Activated CD4-positive, CD25-positive, alpha-beta regulatory T cell treated with anti-CD3 and anti-CD28 coated beads, Interleukin-2, amount 50 U/mL, for 24 hours (primary cell): Measurements from ENCODE around the gene RSBN1.
"Not testable (repeated sequence)": the region's sequence is repeated elsewhere in the genome, so short reads cannot be mapped to it uniquely, and the experiment has no call there.

ENCODE experiments used
- ATAC-seq, 2 donors: fragments of 150-1000 bp; cut with Tn5 transposase; one replicate each; pipeline ENCODE4 v1.10.0; 2021; ENCODE audit warnings: mild to moderate bottlenecking in 1 of 2, moderate library complexity in 1 of 2

RSBN1 gene

DNA sequence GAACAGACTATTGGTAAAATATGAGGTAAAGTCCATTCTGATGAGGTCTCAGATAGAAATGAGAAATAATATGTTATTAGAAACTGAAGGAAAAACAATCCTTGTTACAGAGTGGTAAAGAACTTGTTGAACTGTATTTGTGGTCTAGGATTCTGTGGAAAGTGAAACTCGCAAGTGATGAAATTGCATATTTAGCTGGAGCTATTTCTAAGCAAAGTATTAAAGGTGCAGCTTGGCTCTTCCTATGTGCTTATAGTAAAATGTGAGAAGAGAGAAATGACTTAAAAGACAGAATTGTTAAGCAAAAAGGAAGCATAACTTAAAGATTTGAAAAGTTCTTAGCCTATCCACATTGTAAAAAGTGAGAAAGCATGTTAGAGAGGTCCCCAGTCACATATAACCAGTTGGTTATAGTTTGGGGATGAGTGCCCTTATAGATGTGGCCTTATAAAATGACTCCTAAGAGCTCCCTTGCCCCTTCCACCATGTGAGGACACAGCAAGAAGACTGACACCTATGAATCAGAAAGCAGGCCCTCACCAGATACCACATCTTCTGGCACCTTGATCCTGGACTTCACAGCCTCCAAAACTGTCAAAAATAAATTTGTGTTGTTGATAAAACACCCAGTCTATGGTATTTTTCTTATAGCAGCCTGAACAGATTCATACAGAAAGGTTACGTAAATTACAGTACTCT, 77.8 kb downstream of the RSBN1 start:
- ATAC-seq = no peak

GRCh38 chr1:113732802-113733201, 79.5 kb downstream of the RSBN1 start:
- no peak for ATAC-seq

GRCh38 chr1:113721010-113721409, 91.3 kb downstream of the RSBN1 start:
- ATAC-seq = no peak

DNA sequence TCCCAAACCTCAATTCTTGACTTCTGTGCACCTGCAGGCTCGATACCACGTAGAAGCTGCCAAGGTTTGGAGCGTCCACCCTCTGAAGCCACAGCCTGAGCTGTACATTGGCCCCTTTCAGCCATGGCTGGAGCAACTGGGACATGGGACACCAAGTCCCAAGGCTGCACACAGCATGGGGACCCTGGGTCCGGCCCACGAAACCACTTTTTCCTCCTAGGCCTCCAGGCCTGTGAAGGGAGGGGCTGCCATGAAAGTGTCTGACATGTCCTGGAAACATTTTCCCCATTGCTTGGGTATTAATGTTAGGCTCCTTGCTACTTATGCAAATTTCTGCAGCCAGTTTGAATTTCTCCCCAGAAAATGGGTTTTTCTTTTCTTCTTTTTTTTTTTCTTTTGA, 93.7 kb downstream of the RSBN1 start:
- ATAC-seq = not testable (repeated sequence)

DNA sequence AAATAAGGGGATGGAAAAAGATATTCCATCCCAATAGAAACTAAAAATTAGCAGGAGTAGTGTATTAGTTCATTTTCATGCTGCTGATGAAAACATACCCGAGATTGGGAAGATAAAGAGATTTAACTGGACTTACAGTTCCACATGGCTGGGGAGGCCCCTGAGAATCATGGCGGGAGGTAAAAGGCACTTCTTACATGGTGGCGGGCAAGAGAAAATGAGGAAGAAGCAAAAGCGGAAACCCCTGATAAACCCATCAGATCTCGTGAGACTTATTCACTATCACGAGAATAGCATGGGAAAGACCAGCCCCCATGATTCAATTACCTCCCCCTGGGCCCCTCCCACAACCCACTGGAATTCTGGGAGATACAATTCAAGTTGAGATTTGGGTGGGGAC, 94.8 kb downstream of the RSBN1 start:
- ATAC-seq = not testable (repeated sequence)

- no peak for ATAC-seq
Observed at GRCh38 chr1:113714606-113715269, 97.5 kb downstream of the RSBN1 start.
